GM12878 (cell line): ENCODE results near the gene HPF1. TPM values are rescaled to one million over a fixed set of nuclear protein-coding genes. Genes with fewer than 3 reads are reported as not detected.

Experiments used
- CBX5 ChIP-seq: sonication (generic); IDR thresholded peaks from 2 replicates; pipeline ENCODE4 v1.6.1; 2016; ENCODE audit warnings: low read depth, moderate library complexity, mild to moderate bottlenecking, inconsistent platforms
- EGR1 ChIP-seq, 2 experiments: IDR thresholded peaks; 1 replicate in 1 of 2; 2 replicates in 1 of 2; pipeline ENCODE4 v1.6.1; 2011 to 2012; ENCODE audit warnings: low read depth in 2 of 2, low read length in 2 of 2, borderline replicate concordance in 1 of 2, mild to moderate bottlenecking in 1 of 2, moderate library complexity in 1 of 2
- JUNB ChIP-seq: IDR thresholded peaks from 2 replicates; pipeline ENCODE4 v1.6.1; 2016; ENCODE audit warnings: antibody characterized with exemption, mild to moderate bottlenecking
- MYC ChIP-seq: IDR thresholded peaks from 2 replicates; pipeline ENCODE4 v1.6.1; 2011; ENCODE audit warnings: mild to moderate bottlenecking, low read length, moderate library complexity, inconsistent platforms; ENCODE audit not compliant: insufficient read depth, insufficient replicate concordance, insufficient read length, severe bottlenecking
- NR2C2 ChIP-seq: IDR thresholded peaks from 2 replicates; pipeline ENCODE4 v1.6.1; 2011; ENCODE audit warnings: borderline replicate concordance, low read depth; ENCODE audit not compliant: control insufficient read depth, insufficient read length
- POLR2A ChIP-seq: IDR thresholded peaks from 2 replicates; pipeline ENCODE4 v1.6.1; 2011; ENCODE audit warnings: low read depth, mild to moderate bottlenecking, low read length
- POLR2AphosphoS2 ChIP-seq: IDR thresholded peaks from 2 replicates; pipeline ENCODE4 v1.6.1; 2011; ENCODE audit warnings: low read depth, mild to moderate bottlenecking, low read length, improper control_type of control experiment, moderate library complexity
- RB1 ChIP-seq: fragments of 450-650 bp; formaldehyde crosslinking; IDR thresholded peaks from 2 replicates; pipeline ENCODE4 v1.6.1; 2017; ENCODE audit warnings: mild to moderate bottlenecking, borderline replicate concordance
- RBBP5 ChIP-seq: fragments of 200-600 bp; sonication (generic); conservative IDR thresholded peaks from 2 replicates; pipeline ENCODE4 v1.6.1; 2016
- RFX5 ChIP-seq: IDR thresholded peaks from 2 replicates; pipeline ENCODE4 v1.6.1; 2011; ENCODE audit warnings: low read depth, low read length, improper control_type of control experiment
- RUNX3 ChIP-seq: IDR thresholded peaks from 2 replicates; pipeline ENCODE4 v1.6.1; 2012; ENCODE audit warnings: low read length, inconsistent platforms
- SMAD5 ChIP-seq: IDR thresholded peaks from 2 replicates; pipeline ENCODE4 v1.6.1; 2016; ENCODE audit warnings: antibody characterized with exemption, low read depth
- polyA plus RNA-seq, 11 experiments: library from polyadenylated mRNA; depleted of rRNA in 4 of 11; unstranded in 6 of 11; stranded (reverse) in 5 of 11; fragments of >200 nt; fragmentation: Nextera tagmentation in 4 of 11; fragmentation: Illumina TruSeq in 1 of 11; extraction: Ambion mirVana in 4 of 11; extraction: Trizol in 1 of 11; gene quantifications; 1 replicate in 1 of 11; 2 replicates in 10 of 11; pipeline versions ENCODE4 v1.2.1 to v1.2.3, GENCODE V29; 2011 to 2016; ENCODE audit warnings: inconsistent platforms in 2 of 11, missing spikeins in 2 of 11, low read depth in 1 of 11
- total RNA-seq, 4 experiments: library from RNA; depleted of rRNA in 3 of 4; stranded (reverse); fragments of >200 nt in 3 of 4; fragmentation: Illumina TruSeq in 1 of 4; extraction: Trizol in 1 of 4; gene quantifications; 2 replicates each; pipeline versions ENCODE4 v1.2.1 to v1.2.3, GENCODE V29; 2013 to 2021
- TF ChIP-seq, protein P1 (sequence below): fragments of 450-650 bp; IDR thresholded peaks from 2 replicates; pipeline ENCODE4 v1.6.1; 2016; ENCODE audit warnings: mild to moderate bottlenecking
- TF ChIP-seq, protein P2 (sequence below): fragments of 450-650 bp; conservative IDR thresholded peaks from 2 replicates; pipeline ENCODE4 v1.6.1; 2017; ENCODE audit warnings: mild to moderate bottlenecking, moderate library complexity
- TF ChIP-seq, protein P3 (sequence below): fragments of 450-650 bp; IDR thresholded peaks from 2 replicates; pipeline ENCODE4 v1.6.1; 2017; ENCODE audit warnings: low read depth, mild to moderate bottlenecking, moderate library complexity
- TF ChIP-seq, protein P4 (sequence below): fragments of 450-650 bp; IDR thresholded peaks from 2 replicates; pipeline ENCODE4 v1.6.1; 2018; ENCODE audit warnings: borderline replicate concordance, mild to moderate bottlenecking; ENCODE audit not compliant: partially characterized antibody
- TF ChIP-seq, protein P5 (sequence below): IDR thresholded peaks from 2 replicates; pipeline ENCODE4 v1.6.1; 2012; ENCODE audit warnings: low read length, inconsistent platforms
- TF ChIP-seq, protein P6 (sequence below): fragments of 450-650 bp; IDR thresholded peaks from 2 replicates; pipeline ENCODE4 v1.6.1; 2017; ENCODE audit warnings: antibody characterized with exemption, mild to moderate bottlenecking, moderate library complexity

The HPF1 gene
- total and polyA plus RNA-seq, 10 of the 15 experiments (the other 5 are each of a cell fraction or from before 2014, with no cell fraction given), result 31.2 to 93.5 (median 48.7) TPM

DNA sequence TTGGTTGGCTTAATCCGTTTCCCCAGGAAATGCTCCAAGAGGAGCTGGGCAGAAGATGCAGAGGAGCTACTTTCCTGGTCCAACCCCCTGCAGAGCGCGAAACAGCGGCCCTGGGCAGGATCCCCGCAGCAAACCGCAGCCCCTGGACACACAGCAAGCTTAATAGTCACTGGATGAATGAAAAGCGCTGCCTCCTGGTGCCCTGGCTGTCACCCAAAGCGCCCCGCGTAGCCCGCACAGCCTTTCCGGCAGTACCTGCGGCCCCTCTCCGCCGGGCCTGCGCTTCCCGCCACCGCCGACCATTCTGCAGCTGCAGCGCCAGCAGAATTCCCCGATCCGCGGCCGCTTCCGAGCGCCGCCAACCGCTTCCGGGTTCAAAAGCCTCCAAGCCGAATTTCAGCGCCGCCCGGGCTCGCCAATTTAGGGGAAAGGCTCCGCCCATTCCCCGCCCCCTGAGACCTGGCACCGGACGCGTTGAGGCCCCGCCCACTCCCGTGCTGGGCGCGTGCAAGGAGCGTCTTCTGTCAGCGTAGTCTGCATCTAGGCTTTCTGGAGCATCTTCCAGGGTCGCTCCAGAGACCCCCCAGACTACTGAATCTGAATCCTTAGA, at the start of gene HPF1 (continued):
- TF ChIP-seq, protein P1, sequence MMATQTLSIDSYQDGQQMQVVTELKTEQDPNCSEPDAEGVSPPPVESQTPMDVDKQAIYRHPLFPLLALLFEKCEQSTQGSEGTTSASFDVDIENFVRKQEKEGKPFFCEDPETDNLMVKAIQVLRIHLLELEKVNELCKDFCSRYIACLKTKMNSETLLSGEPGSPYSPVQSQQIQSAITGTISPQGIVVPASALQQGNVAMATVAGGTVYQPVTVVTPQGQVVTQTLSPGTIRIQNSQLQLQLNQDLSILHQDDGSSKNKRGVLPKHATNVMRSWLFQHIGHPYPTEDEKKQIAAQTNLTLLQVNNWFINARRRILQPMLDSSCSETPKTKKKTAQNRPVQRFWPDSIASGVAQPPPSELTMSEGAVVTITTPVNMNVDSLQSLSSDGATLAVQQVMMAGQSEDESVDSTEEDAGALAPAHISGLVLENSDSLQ, result no peak
- TF ChIP-seq, protein P2, sequence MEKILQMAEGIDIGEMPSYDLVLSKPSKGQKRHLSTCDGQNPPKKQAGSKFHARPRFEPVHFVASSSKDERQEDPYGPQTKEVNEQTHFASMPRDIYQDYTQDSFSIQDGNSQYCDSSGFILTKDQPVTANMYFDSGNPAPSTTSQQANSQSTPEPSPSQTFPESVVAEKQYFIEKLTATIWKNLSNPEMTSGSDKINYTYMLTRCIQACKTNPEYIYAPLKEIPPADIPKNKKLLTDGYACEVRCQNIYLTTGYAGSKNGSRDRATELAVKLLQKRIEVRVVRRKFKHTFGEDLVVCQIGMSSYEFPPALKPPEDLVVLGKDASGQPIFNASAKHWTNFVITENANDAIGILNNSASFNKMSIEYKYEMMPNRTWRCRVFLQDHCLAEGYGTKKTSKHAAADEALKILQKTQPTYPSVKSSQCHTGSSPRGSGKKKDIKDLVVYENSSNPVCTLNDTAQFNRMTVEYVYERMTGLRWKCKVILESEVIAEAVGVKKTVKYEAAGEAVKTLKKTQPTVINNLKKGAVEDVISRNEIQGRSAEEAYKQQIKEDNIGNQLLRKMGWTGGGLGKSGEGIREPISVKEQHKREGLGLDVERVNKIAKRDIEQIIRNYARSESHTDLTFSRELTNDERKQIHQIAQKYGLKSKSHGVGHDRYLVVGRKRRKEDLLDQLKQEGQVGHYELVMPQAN, result peak; percentile 43; the same call in 1 of the 2 replicates
- TF ChIP-seq RUNX3 (peak; percentile 63), JUNB (no peak), CBX5 (no peak), NR2C2 (no peak), RBBP5 (no peak), EGR1 (IDR thresholded peaks at IDR 0.05; ENCODE audit: borderline replicate concordance in 1 of 2, low read depth in 2 of 2, low read length in 2 of 2) (no peak), MYC (no peak), POLR2A (peak; percentile 77), SMAD5 (no peak), RB1 (peak; percentile 73; the same call in 1 of the 2 replicates), POLR2AphosphoS2 (no peak), RFX5 (no peak)
- TF ChIP-seq, protein P3, sequence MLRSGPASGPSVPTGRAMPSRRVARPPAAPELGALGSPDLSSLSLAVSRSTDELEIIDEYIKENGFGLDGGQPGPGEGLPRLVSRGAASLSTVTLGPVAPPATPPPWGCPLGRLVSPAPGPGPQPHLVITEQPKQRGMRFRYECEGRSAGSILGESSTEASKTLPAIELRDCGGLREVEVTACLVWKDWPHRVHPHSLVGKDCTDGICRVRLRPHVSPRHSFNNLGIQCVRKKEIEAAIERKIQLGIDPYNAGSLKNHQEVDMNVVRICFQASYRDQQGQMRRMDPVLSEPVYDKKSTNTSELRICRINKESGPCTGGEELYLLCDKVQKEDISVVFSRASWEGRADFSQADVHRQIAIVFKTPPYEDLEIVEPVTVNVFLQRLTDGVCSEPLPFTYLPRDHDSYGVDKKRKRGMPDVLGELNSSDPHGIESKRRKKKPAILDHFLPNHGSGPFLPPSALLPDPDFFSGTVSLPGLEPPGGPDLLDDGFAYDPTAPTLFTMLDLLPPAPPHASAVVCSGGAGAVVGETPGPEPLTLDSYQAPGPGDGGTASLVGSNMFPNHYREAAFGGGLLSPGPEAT, result peak; percentile 61
- TF ChIP-seq, protein P4, sequence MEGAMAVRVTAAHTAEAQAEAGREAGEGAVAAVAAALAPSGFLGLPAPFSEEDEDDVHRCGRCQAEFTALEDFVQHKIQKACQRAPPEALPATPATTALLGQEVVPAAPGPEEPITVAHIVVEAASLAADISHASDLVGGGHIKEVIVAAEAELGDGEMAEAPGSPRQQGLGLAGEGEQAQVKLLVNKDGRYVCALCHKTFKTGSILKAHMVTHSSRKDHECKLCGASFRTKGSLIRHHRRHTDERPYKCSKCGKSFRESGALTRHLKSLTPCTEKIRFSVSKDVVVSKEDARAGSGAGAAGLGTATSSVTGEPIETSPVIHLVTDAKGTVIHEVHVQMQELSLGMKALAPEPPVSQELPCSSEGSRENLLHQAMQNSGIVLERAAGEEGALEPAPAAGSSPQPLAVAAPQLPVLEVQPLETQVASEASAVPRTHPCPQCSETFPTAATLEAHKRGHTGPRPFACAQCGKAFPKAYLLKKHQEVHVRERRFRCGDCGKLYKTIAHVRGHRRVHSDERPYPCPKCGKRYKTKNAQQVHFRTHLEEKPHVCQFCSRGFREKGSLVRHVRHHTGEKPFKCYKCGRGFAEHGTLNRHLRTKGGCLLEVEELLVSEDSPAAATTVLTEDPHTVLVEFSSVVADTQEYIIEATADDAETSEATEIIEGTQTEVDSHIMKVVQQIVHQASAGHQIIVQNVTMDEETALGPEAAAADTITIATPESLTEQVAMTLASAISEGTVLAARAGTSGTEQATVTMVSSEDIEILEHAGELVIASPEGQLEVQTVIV, result no peak
- TF ChIP-seq, protein P5, sequence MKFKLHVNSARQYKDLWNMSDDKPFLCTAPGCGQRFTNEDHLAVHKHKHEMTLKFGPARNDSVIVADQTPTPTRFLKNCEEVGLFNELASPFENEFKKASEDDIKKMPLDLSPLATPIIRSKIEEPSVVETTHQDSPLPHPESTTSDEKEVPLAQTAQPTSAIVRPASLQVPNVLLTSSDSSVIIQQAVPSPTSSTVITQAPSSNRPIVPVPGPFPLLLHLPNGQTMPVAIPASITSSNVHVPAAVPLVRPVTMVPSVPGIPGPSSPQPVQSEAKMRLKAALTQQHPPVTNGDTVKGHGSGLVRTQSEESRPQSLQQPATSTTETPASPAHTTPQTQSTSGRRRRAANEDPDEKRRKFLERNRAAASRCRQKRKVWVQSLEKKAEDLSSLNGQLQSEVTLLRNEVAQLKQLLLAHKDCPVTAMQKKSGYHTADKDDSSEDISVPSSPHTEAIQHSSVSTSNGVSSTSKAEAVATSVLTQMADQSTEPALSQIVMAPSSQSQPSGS, result no peak
- TF ChIP-seq, protein P6, sequence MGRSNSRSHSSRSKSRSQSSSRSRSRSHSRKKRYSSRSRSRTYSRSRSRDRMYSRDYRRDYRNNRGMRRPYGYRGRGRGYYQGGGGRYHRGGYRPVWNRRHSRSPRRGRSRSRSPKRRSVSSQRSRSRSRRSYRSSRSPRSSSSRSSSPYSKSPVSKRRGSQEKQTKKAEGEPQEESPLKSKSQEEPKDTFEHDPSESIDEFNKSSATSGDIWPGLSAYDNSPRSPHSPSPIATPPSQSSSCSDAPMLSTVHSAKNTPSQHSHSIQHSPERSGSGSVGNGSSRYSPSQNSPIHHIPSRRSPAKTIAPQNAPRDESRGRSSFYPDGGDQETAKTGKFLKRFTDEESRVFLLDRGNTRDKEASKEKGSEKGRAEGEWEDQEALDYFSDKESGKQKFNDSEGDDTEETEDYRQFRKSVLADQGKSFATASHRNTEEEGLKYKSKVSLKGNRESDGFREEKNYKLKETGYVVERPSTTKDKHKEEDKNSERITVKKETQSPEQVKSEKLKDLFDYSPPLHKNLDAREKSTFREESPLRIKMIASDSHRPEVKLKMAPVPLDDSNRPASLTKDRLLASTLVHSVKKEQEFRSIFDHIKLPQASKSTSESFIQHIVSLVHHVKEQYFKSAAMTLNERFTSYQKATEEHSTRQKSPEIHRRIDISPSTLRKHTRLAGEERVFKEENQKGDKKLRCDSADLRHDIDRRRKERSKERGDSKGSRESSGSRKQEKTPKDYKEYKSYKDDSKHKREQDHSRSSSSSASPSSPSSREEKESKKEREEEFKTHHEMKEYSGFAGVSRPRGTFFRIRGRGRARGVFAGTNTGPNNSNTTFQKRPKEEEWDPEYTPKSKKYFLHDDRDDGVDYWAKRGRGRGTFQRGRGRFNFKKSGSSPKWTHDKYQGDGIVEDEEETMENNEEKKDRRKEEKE, result no peak
